Osteoblast (primary cell): ENCODE results near the gene GPR84. TPM values are rescaled to one million over a fixed set of nuclear protein-coding genes. Genes with fewer than 3 reads are reported as not detected.
A peak's percentile ranks its signal among the peaks of the same experiment; 100 is the strongest.

Experiments
- DNase-seq: peaks from one replicate; pipeline ENCODE4 v3.0.0; 2011; ENCODE audit warnings: low spot score, mixed read lengths; ENCODE audit not compliant: insufficient read length; ENCODE audit errors: missing footprints
- H2AFZ ChIP-seq: 2 replicates; pipeline ENCODE4 v1.6.0; 2011; ENCODE audit warnings: mild to moderate bottlenecking, low read length
- H3K27ac ChIP-seq: 2 replicates; pipeline ENCODE4 v1.5.1; 2011; ENCODE audit warnings: mild to moderate bottlenecking, low read depth, low read length, moderate library complexity
- H3K27me3 ChIP-seq: 2 replicates; pipeline ENCODE4 v1.6.0; 2012; ENCODE audit warnings: mild to moderate bottlenecking, control low read depth, inconsistent platforms, low read length, moderate library complexity; ENCODE audit not compliant: insufficient read depth
- H3K36me3 ChIP-seq: 2 replicates; pipeline ENCODE4 v1.5.1; 2011; ENCODE audit warnings: mild to moderate bottlenecking, low read length, control low read depth, moderate library complexity; ENCODE audit not compliant: insufficient read depth
- H3K4me1 ChIP-seq: 2 replicates; pipeline ENCODE4 v1.5.1; 2011; ENCODE audit warnings: mild to moderate bottlenecking, low read length, control low read depth, moderate library complexity; ENCODE audit not compliant: insufficient read depth
- H3K4me2 ChIP-seq: 2 replicates; pipeline ENCODE4 v1.6.0; 2011; ENCODE audit warnings: mild to moderate bottlenecking, low read length; ENCODE audit not compliant: insufficient read depth
- H3K4me3 ChIP-seq: fragments of 200-600 bp; sonication (generic); 3 replicates; pipeline ENCODE4 v1.5.1; 2012; ENCODE audit warnings: mild to moderate bottlenecking, low read length, inconsistent platforms; ENCODE audit not compliant: insufficient read depth
- H3K79me2 ChIP-seq: 2 replicates; pipeline ENCODE4 v1.6.0; 2012; ENCODE audit warnings: mild to moderate bottlenecking, low read length, control low read depth, inconsistent platforms; ENCODE audit not compliant: insufficient read depth
- H3K9me3 ChIP-seq: 2 replicates; pipeline ENCODE4 v1.5.1; 2011; ENCODE audit warnings: low read depth, low read length, control low read depth
- H4K20me1 ChIP-seq: 2 replicates; pipeline ENCODE4 v1.6.0; 2012; ENCODE audit warnings: mild to moderate bottlenecking, low read length, control low read depth; ENCODE audit not compliant: insufficient read depth
- CTCF ChIP-seq: IDR thresholded peaks from 2 replicates; pipeline ENCODE4 v1.5.1; 2011; ENCODE audit warnings: mild to moderate bottlenecking, low read depth, low read length, moderate library complexity; ENCODE audit errors: extremely low read depth
- total RNA-seq: library from RNA; depleted of rRNA; stranded (reverse); fragments of >200 nt; gene quantifications from 2 replicates; pipeline ENCODE4 v1.2.3, GENCODE V29; 2012

GPR84 gene
- total RNA-seq, 1 donor: 0.36 TPM

GRCh38 chr12:54333420-54334034 is 30.8 kb downstream of the GPR84 start:
- no peak for TF ChIP-seq CTCF
- peaks cover 90% of the 10 kb centered on the region for H3K79me2 ChIP-seq
- H3K9me3 ChIP-seq: no peaks in the 10 kb centered on the region
- no peaks in the 10 kb centered on the region for H3K27me3 ChIP-seq
- no peak overlapping the region for H3K27ac ChIP-seq
- peaks cover 41% of the 10 kb centered on the region for H3K4me1 ChIP-seq
- no peak overlapping the region for H3K4me3 ChIP-seq
- H2AFZ ChIP-seq: no peak overlapping the region
- H4K20me1 ChIP-seq: peaks cover 16% of the 10 kb centered on the region
- no peak overlapping the region for H3K4me2 ChIP-seq
- H3K36me3 ChIP-seq: peaks cover 12% of the 10 kb centered on the region
- peak; percentile 15 for DNase-seq

GRCh38 chr12:54331461-54331860 is 32.8 kb downstream of the GPR84 start:
- Histone ChIP-seq H3K4me3 (no peak overlapping the region), H3K4me1 (peaks cover 26% of the 10 kb centered on the region), H3K36me3 (peaks cover 15% of the 10 kb centered on the region), H2AFZ (no peak overlapping the region), H3K79me2 (peaks cover 91% of the 10 kb centered on the region), H4K20me1 (no peaks in the 10 kb centered on the region), H3K9me3 (no peaks in the 10 kb centered on the region), H3K27me3 (no peaks in the 10 kb centered on the region), H3K27ac (no peak overlapping the region), H3K4me2 (no peak overlapping the region)
- no peak for TF ChIP-seq CTCF
- DNase-seq: no peak

- Histone ChIP-seq H3K9me3 (no peaks in the 10 kb centered on the region), H3K79me2 (peaks cover 92% of the 10 kb centered on the region), H3K27ac (no peak overlapping the region), H3K4me3 (no peak overlapping the region), H3K27me3 (no peaks in the 10 kb centered on the region), H3K4me1 (peaks cover 26% of the 10 kb centered on the region), H2AFZ (no peak overlapping the region), H3K36me3 (peaks cover 16% of the 10 kb centered on the region), H4K20me1 (no peaks in the 10 kb centered on the region), H3K4me2 (no peak overlapping the region)
- no peak for TF ChIP-seq CTCF
- peak; percentile 53 for DNase-seq
Observed at GRCh38 chr12:54330442-54330841, 33.8 kb downstream of the GPR84 start.

GRCh38 chr12:54329759-54330158 is 34.5 kb downstream of the GPR84 start:
- H3K9me3 ChIP-seq: no peaks in the 10 kb centered on the region
- H3K79me2 ChIP-seq: peaks cover 90% of the 10 kb centered on the region
- H3K27ac ChIP-seq: no peak overlapping the region
- H3K36me3 ChIP-seq: peaks cover 16% of the 10 kb centered on the region
- H4K20me1 ChIP-seq: no peaks in the 10 kb centered on the region
- H3K4me2 ChIP-seq: no peak overlapping the region
- no peak overlapping the region for H3K4me3 ChIP-seq
- H2AFZ ChIP-seq: no peak overlapping the region
- peak; percentile 22 for DNase-seq
- no peaks in the 10 kb centered on the region for H3K27me3 ChIP-seq
- peaks cover 26% of the 10 kb centered on the region for H3K4me1 ChIP-seq
- TF ChIP-seq CTCF: no peak
